ENCODE measurements around the gene BCAR3.

DNA sequence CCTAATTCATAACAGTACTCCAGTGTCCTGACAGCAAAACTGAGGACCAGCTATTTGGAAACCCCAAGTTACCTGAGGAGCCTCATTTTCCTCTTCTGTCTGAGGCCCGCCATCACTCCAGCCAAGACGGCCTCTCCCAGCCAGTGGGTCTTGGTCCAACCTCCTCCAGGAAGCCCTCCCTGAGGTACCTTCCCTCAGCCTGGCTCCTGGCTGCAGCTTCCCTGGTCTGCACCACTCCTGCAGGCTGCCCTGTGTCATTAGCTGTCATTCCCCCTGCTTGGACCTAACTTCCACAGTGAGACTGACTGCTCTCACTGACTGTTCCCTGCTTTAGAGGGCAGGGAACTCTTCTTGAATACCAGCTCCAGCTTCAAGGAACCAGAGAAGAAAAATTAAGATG lies 33.0 kb downstream of the BCAR3 start:
- TF ChIP-seq POLR2A (IDR thresholded peaks at IDR 0.05) (no peak), CTCF (IDR thresholded peaks at IDR 0.05) (no peak)

Measured in vagina (tissue), 2 donors.